Measurements from ENCODE around the gene CFD. TPM values are rescaled to one million over a fixed set of nuclear protein-coding genes. Genes with fewer than 3 reads are reported as not detected.
"Not testable (repeated sequence)": the region's sequence is repeated elsewhere in the genome, so short reads cannot be mapped to it uniquely, and the experiment has no call there.

The CFD gene
- total and polyA plus RNA-seq, 4 donors: 90.8 to 227 (median 141) TPM

GRCh38 chr19:848386-848921 is 11.0 kb upstream of the CFD start:
- H3K9ac ChIP-seq (ENCODE audit: insufficient read depth in 1 of 2, low read length in 2 of 2): no peak overlapping the region
- ATAC-seq (ENCODE audit: insufficient read depth, low FRiP score): no peak
- peaks cover 0 to 17% (median 0%) of the 10 kb centered on the region in 5 donors for H3K4me1 ChIP-seq (ENCODE audit: control insufficient read depth in 5 of 5, insufficient read depth in 5 of 5, low read length in 5 of 5)
- TF ChIP-seq CTCF (IDR thresholded peaks at IDR 0.05; ENCODE audit: control extremely low read depth, extremely low read depth): no peak
- H3K27ac ChIP-seq (ENCODE audit: low read depth in 1 of 2, low read length in 1 of 2): no peak overlapping the region
- no peak for DNase-seq
- H3K36me3 ChIP-seq (ENCODE audit: control insufficient read depth in 4 of 4, insufficient read depth in 4 of 4, low read length in 4 of 4): no peaks in the 10 kb centered on the region
- 23 to 40% methylated on average over 11 to 12 of the region's 12 CpGs for WGBS, 2 donors
- no peaks in the 10 kb centered on the region for H3K9me3 ChIP-seq (ENCODE audit: control insufficient read depth in 4 of 4, insufficient read depth in 3 of 4, low read length in 3 of 4)
- no peak overlapping the region for H3K4me3 ChIP-seq
- peaks cover 0 to 13% (median 6%) of the 10 kb centered on the region in 3 donors for H3K27me3 ChIP-seq (ENCODE audit: control insufficient read depth in 3 of 3, insufficient read depth in 3 of 3, low read length in 2 of 3)

GRCh38 chr19:849195-849594 is 10.3 kb upstream of the CFD start:
- Histone ChIP-seq H3K27me3 (ENCODE audit: control insufficient read depth in 3 of 3, insufficient read depth in 3 of 3, low read length in 2 of 3) (peaks cover 0 to 12% (median 3%) of the 10 kb centered on the region in 3 donors), H3K4me1 (ENCODE audit: control insufficient read depth in 5 of 5, insufficient read depth in 5 of 5, low read length in 5 of 5) (peaks cover 0 to 12% (median 0%) of the 10 kb centered on the region in 5 donors)
- H3K4me3 ChIP-seq; H3K36me3 ChIP-seq (ENCODE audit: control insufficient read depth in 4 of 4, insufficient read depth in 4 of 4, low read length in 4 of 4); H3K27ac ChIP-seq (ENCODE audit: low read depth in 1 of 2, low read length in 1 of 2); H3K9me3 ChIP-seq (ENCODE audit: control insufficient read depth in 4 of 4, insufficient read depth in 3 of 4, low read length in 3 of 4); H3K9ac ChIP-seq (ENCODE audit: insufficient read depth in 1 of 2, low read length in 2 of 2); DNase-seq; ATAC-seq (ENCODE audit: insufficient read depth, low FRiP score): not testable (repeated sequence)
- 68 to 83% methylated on average over 8 of the region's 8 CpGs for WGBS, 2 donors

- H3K4me1 ChIP-seq (ENCODE audit: control insufficient read depth in 5 of 5, insufficient read depth in 5 of 5, low read length in 5 of 5): peaks cover 0 to 10% (median 0%) of the 10 kb centered on the region in 5 donors
Measured at GRCh38 chr19:850221-850978, 9.1 kb upstream of the CFD start.

More at GRCh38 chr19:850221-850978, 9.1 kb upstream of the CFD start:
- no peak overlapping the region for H3K4me3 ChIP-seq
- ATAC-seq (ENCODE audit: insufficient read depth, low FRiP score): peak; percentile 76
- H3K9me3 ChIP-seq (ENCODE audit: control insufficient read depth in 4 of 4, insufficient read depth in 3 of 4, low read length in 3 of 4): no peaks in the 10 kb centered on the region
- H3K9ac ChIP-seq (ENCODE audit: insufficient read depth in 1 of 2, low read length in 2 of 2): peak overlapping the region in 1 of 2 donors; percentile 19
- no peak for TF ChIP-seq CTCF (IDR thresholded peaks at IDR 0.05; ENCODE audit: control extremely low read depth, extremely low read depth)
- WGBS, 2 donors: 17 to 18% methylated on average over 27 to 28 of the region's 28 CpGs
- peaks cover 0 to 10% (median 0%) of the 10 kb centered on the region in 3 donors for H3K27me3 ChIP-seq (ENCODE audit: control insufficient read depth in 3 of 3, insufficient read depth in 3 of 3, low read length in 2 of 3)
- H3K27ac ChIP-seq (ENCODE audit: low read depth in 1 of 2, low read length in 1 of 2): peak overlapping the region in 1 of 2 donors; percentile 54
- DNase-seq: peak; percentile 98 to 99 (median 99)
- no peaks in the 10 kb centered on the region for H3K36me3 ChIP-seq (ENCODE audit: control insufficient read depth in 4 of 4, insufficient read depth in 4 of 4, low read length in 4 of 4)
